ENCODE results near the gene RC3H2.

Gene RC3H2

DNA sequence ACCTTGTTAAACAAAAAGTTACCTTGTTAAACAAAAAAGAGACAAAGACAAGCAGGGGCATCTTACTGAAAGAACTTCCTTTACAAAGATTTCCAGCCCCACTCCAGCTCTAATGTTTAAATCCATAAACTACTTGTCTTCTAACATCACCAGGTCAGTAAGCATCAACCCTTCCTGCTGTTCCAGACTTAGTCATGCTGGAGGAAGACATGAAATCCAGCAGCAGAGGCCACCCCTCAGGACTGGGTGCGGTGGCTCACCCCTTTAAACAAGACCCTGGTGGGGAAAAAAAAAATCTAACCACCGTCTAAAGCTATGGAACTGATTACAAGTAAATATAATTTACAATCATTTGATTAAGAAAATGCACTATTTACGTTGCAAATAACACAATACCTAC, 85.8 kb downstream of the RC3H2 start:
- Histone ChIP-seq H3K9me3 (ENCODE audit: control insufficient read depth, insufficient read depth, low read depth, low read length) (no peaks in the 10 kb centered on the region), H3K4me1 (ENCODE audit: control insufficient read depth, insufficient read depth, low read length) (peaks cover 8% of the 10 kb centered on the region), H3K4me3 (ENCODE audit: low read depth, low read length) (no peak overlapping the region), H3K36me3 (ENCODE audit: control insufficient read depth in 2 of 2, insufficient read depth in 1 of 2, low read length in 2 of 2) (peaks cover 7 to 60% of the 10 kb centered on the region in 2 experiments), H3K27ac (ENCODE audit: extremely low read depth, low read depth, low read length) (no peak overlapping the region)
- ChIA-PET CTCF (interaction anchor here (0.7 to 4.0 kb wide), 7 partner anchors 8 to 1199 kb away, joined by 3 to 26 read pairs (median 4); no protein-coding TSS in a partner anchor), POLR2A (interaction anchor here (1.9 kb wide), 1 partner anchor 9 kb away, joined by 9 read pairs; the partner anchor contains the start of gene PDCL)
- TF ChIP-seq ZNF555 (tag by site-specific recombination; conservative IDR thresholded peaks at IDR 0.05) = no peak
- no peak for TF ChIP-seq ZNF398 (tag by site-specific recombination; IDR thresholded peaks at IDR 0.05)
- no peak for TF ChIP-seq SP3 (tag by site-specific recombination; IDR thresholded peaks at IDR 0.05)
- no peak for TF ChIP-seq BCL11A (tag by site-specific recombination; IDR thresholded peaks at IDR 0.05; ENCODE audit: low read depth)
- no peak for TF ChIP-seq ZNF529 (tag by site-specific recombination; IDR thresholded peaks at IDR 0.05; ENCODE audit: insufficient replicate concordance)
- no peak for TF ChIP-seq KLF1 (tag by site-specific recombination; IDR thresholded peaks at IDR 0.05)
- TF ChIP-seq ZNF558 (tag by site-specific recombination; IDR thresholded peaks at IDR 0.05) = no peak
- no peak for TF ChIP-seq OSR2 (tag by site-specific recombination; IDR thresholded peaks at IDR 0.05)

- TF ChIP-seq ZNF600 (tag by site-specific recombination; IDR thresholded peaks at IDR 0.05) (0 out of 2 replicates have a peak, but pooled peaks have one; percentile 21), PRDM1 (tag by site-specific recombination; IDR thresholded peaks at IDR 0.05) (no peak), ZNF426 (tag by site-specific recombination; IDR thresholded peaks at IDR 0.05) (no peak), ZNF660 (tag by site-specific recombination; IDR thresholded peaks at IDR 0.05) (no peak), ZBTB8A (tag by site-specific recombination; IDR thresholded peaks at IDR 0.05) (no peak), YY2 (tag by site-specific recombination; IDR thresholded peaks at IDR 0.05) (no peak), ZBTB1 (tag by site-specific recombination; IDR thresholded peaks at IDR 0.05) (no peak), GFI1B (tag by site-specific recombination; IDR thresholded peaks at IDR 0.05) (no peak), ZNF549 (tag by site-specific recombination; IDR thresholded peaks at IDR 0.05) (0 out of 2 replicates have a peak, but pooled peaks have one; percentile 39), ZNF335 (tag by site-specific recombination; conservative IDR thresholded peaks at IDR 0.05) (no peak), ZIC2 (tag by site-specific recombination; IDR thresholded peaks at IDR 0.05) (peak; percentile 56)
- ChIA-PET POLR2A (no interaction called here), CTCF (interaction anchor here (0.9 to 1.4 kb wide), 3 partner anchors 174 to 717 kb away, joined by 3 to 5 read pairs (median 5); no protein-coding TSS in a partner anchor)
- Histone ChIP-seq H3K9me3 (ENCODE audit: control insufficient read depth, insufficient read depth, low read depth, low read length) (no peaks in the 10 kb centered on the region), H3K4me3 (ENCODE audit: low read depth, low read length) (no peak overlapping the region), H3K4me1 (ENCODE audit: control insufficient read depth, insufficient read depth, low read length) (peaks cover 8% of the 10 kb centered on the region), H3K36me3 (ENCODE audit: control insufficient read depth in 2 of 2, insufficient read depth in 1 of 2, low read length in 2 of 2) (peaks cover 7 to 35% of the 10 kb centered on the region in 2 experiments; a peak in 2 of 3 replicates), H3K27ac (ENCODE audit: extremely low read depth, low read depth, low read length) (no peak overlapping the region)
Measured at GRCh38 chr9:122816163-122816867, 88.8 kb downstream of the RC3H2 start.

DNA sequence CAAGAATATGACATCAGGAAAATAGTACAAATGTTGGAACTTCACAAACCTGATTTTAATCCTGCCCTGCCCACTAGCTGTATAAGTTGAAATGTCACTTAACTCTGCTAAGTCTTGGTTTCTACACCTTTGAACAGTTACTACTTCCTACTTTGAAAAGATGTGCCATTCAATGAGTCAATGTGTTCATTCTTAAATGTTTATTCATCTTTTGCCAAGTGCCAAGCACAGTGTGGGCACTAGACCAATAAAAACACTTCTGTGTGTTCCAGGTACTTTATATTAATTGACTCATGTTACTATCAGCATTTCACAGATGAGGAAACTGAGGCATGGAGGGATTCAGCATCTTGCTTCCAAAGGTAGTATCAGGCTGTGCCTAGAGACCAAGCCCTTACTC, 89.6 kb downstream of the RC3H2 start:
- Histone ChIP-seq H3K36me3 (ENCODE audit: control insufficient read depth in 2 of 2, insufficient read depth in 1 of 2, low read length in 2 of 2) (peaks cover 5 to 29% of the 10 kb centered on the region in 2 experiments; a peak in 2 of 3 replicates), H3K9me3 (ENCODE audit: control insufficient read depth, insufficient read depth, low read depth, low read length) (no peaks in the 10 kb centered on the region), H3K27ac (ENCODE audit: extremely low read depth, low read depth, low read length) (no peak overlapping the region), H3K4me1 (ENCODE audit: control insufficient read depth, insufficient read depth, low read length) (peaks cover 8% of the 10 kb centered on the region), H3K4me3 (ENCODE audit: low read depth, low read length) (no peak overlapping the region)
- ChIA-PET CTCF (interaction anchor here (0.9 to 1.4 kb wide), 2 partner anchors 175 to 534 kb away, joined by 3 to 5 read pairs; no protein-coding TSS in a partner anchor), POLR2A (no interaction called here)
- TF ChIP-seq ZNF133 (tag by site-specific recombination; IDR thresholded peaks at IDR 0.05) (no peak), ZNF623 (tag by site-specific recombination; IDR thresholded peaks at IDR 0.05) (no peak), ZNF837 (tag by site-specific recombination; IDR thresholded peaks at IDR 0.05) (no peak), ZSCAN30 (tag by site-specific recombination; IDR thresholded peaks at IDR 0.05) (no peak), ZNF561 (tag by site-specific recombination; IDR thresholded peaks at IDR 0.05; ENCODE audit: borderline replicate concordance) (no peak), ZNF146 (tag by site-specific recombination; IDR thresholded peaks at IDR 0.05) (no peak)
- TF ChIP-seq, protein P1, sequence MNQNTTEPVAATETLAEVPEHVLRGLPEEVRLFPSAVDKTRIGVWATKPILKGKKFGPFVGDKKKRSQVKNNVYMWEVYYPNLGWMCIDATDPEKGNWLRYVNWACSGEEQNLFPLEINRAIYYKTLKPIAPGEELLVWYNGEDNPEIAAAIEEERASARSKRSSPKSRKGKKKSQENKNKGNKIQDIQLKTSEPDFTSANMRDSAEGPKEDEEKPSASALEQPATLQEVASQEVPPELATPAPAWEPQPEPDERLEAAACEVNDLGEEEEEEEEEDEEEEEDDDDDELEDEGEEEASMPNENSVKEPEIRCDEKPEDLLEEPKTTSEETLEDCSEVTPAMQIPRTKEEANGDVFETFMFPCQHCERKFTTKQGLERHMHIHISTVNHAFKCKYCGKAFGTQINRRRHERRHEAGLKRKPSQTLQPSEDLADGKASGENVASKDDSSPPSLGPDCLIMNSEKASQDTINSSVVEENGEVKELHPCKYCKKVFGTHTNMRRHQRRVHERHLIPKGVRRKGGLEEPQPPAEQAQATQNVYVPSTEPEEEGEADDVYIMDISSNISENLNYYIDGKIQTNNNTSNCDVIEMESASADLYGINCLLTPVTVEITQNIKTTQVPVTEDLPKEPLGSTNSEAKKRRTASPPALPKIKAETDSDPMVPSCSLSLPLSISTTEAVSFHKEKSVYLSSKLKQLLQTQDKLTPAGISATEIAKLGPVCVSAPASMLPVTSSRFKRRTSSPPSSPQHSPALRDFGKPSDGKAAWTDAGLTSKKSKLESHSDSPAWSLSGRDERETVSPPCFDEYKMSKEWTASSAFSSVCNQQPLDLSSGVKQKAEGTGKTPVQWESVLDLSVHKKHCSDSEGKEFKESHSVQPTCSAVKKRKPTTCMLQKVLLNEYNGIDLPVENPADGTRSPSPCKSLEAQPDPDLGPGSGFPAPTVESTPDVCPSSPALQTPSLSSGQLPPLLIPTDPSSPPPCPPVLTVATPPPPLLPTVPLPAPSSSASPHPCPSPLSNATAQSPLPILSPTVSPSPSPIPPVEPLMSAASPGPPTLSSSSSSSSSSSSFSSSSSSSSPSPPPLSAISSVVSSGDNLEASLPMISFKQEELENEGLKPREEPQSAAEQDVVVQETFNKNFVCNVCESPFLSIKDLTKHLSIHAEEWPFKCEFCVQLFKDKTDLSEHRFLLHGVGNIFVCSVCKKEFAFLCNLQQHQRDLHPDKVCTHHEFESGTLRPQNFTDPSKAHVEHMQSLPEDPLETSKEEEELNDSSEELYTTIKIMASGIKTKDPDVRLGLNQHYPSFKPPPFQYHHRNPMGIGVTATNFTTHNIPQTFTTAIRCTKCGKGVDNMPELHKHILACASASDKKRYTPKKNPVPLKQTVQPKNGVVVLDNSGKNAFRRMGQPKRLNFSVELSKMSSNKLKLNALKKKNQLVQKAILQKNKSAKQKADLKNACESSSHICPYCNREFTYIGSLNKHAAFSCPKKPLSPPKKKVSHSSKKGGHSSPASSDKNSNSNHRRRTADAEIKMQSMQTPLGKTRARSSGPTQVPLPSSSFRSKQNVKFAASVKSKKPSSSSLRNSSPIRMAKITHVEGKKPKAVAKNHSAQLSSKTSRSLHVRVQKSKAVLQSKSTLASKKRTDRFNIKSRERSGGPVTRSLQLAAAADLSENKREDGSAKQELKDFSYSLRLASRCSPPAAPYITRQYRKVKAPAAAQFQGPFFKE (tag by site-specific recombination; IDR thresholded peaks at IDR 0.05; ENCODE audit: borderline replicate concordance) = no peak
